Panc1 (cell line): ENCODE measurements around the gene PARVB.

Source experiments
- CTCF ChIP-seq: fragments of 450-650 bp; IDR thresholded peaks from 2 replicates; pipeline ENCODE4 v1.5.1; 2017; ENCODE audit warnings: mild to moderate bottlenecking
- POLR2AphosphoS5 ChIP-seq: IDR thresholded peaks from 2 replicates; pipeline ENCODE4 v1.6.1; 2012; ENCODE audit warnings: mild to moderate bottlenecking, low read depth, low read length, moderate library complexity
- TCF7L2 ChIP-seq: IDR thresholded peaks from 2 replicates; pipeline ENCODE4 v1.6.1; 2011; ENCODE audit warnings: mild to moderate bottlenecking, low read depth, low read length, inconsistent platforms

- TF ChIP-seq CTCF, result no peak
- TF ChIP-seq POLR2AphosphoS5, result no peak
- no peak for TF ChIP-seq TCF7L2
Observed at GRCh38 chr22:44186737-44187136, 162.6 kb downstream of the PARVB start.
